Measurements from ENCODE around the gene TERT. TPM values are rescaled to one million over a fixed set of nuclear protein-coding genes. Genes with fewer than 3 reads are reported as not detected.
"Not testable (repeated sequence)": the region's sequence is repeated elsewhere in the genome, so short reads cannot be mapped to it uniquely, and the experiment has no call there.

The TERT gene
- total RNA-seq, 2 donors from 2014 or later = 0.72 to 13.7 TPM

DNA sequence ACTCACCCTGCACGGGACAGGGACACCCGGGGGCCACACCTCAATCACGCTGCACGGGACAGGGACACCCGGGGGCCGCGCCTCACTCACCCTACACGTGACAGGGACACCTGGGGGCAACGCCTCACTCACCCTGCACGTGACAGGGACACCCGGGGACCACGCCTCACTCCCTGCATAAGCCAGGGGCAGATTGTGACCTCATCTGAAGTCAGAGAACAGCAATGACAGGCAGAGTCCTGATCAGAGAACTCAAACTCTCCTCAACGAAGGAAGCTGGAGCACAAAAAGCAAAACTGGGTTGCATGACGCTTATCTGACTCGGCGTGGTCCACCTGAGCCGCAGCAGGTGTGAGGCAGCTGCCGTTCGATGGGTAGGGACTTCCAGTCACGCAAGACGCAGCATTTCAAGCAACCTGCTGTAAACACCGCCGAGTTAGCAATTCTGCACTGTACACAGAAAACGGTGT lies 3.2 kb downstream of the TERT start:
- peak; percentile 64 for DNase-seq
- peaks cover 3% of the 10 kb centered on the region for H3K4me1 ChIP-seq
- H3K9me3 ChIP-seq = no peaks in the 10 kb centered on the region
- H3K27me3 ChIP-seq = peaks cover 9% of the 10 kb centered on the region
- no peak overlapping the region for H3K27ac ChIP-seq
- H3K36me3 ChIP-seq = no peaks in the 10 kb centered on the region
- TF ChIP-seq CTCF (IDR thresholded peaks at IDR 0.05) = no peak
- H3K4me3 ChIP-seq = no peak overlapping the region
- peak overlapping the region in 1 of 2 donors; percentile 58 for H3K9ac ChIP-seq (ENCODE audit: low read depth in 2 of 2, low read length in 2 of 2)
- intact Hi-C loops (cut with DNase I) = no loop called here

DNA sequence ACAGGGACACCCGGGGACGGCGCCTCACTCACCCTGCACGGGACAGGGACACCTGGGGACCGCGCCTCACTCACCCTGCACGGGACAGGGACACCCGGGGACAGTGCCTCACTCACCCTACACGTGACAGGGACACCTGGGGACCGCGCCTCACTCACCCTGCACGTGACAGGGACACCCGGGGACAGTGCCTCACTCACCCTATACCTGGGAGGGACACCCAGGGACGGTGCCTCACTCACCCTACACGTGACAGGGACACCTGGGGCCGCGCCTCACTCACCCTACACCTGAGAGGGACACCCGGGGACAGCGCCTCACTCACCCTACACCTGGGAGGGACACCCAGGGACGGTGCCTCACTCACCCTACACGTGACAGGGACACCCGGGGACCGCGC lies 3.9 kb downstream of the TERT start:
- H3K9ac ChIP-seq (ENCODE audit: low read depth in 2 of 2, low read length in 2 of 2); H3K36me3 ChIP-seq; H3K9me3 ChIP-seq; H3K27me3 ChIP-seq; H3K4me1 ChIP-seq; intact Hi-C loops (cut with DNase I); H3K4me3 ChIP-seq; H3K27ac ChIP-seq: not testable (repeated sequence)
- DNase-seq = peak; percentile 19

DNA sequence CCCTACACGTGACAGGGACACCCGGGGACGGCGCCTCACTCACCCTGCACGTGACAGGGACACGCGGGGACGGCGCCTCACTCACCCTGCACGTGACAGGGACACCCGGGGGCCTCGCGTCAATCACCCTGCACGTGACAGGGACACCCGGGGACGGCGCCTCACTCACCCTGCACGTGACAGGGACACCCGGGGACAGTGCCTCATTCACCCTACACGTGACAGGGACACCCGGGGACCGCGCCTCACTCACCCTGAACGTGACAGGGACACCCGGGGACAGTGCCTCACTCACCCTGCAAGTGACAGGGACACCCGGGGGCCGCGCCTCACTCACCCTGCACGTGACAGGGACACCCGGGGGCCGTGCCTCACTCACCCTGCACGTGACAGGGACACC lies 5.3 kb downstream of the TERT start:
- H3K27ac ChIP-seq; H3K9ac ChIP-seq (ENCODE audit: low read depth in 2 of 2, low read length in 2 of 2); intact Hi-C loops (cut with DNase I); H3K4me3 ChIP-seq; H3K27me3 ChIP-seq; H3K36me3 ChIP-seq; DNase-seq; H3K4me1 ChIP-seq; H3K9me3 ChIP-seq: not testable (repeated sequence)

- Histone ChIP-seq H3K27me3 (no peaks in the 10 kb centered on the region), H3K4me3 (no peak overlapping the region), H3K27ac (no peak overlapping the region), H3K36me3 (no peaks in the 10 kb centered on the region), H3K9me3 (no peaks in the 10 kb centered on the region), H3K9ac (ENCODE audit: low read depth in 2 of 2, low read length in 2 of 2) (no peak overlapping the region), H3K4me1 (no peaks in the 10 kb centered on the region)
- DNase-seq = no peak
- intact Hi-C loops (cut with DNase I) = no loop called here
- no peak for TF ChIP-seq CTCF (IDR thresholded peaks at IDR 0.05)
These were observed 6.2 kb downstream of the TERT start for GRCh38 chr5:1288439-1289335.

- TF ChIP-seq CTCF (IDR thresholded peaks at IDR 0.05) = no peak
- no peak overlapping the region for H3K27ac ChIP-seq
- intact Hi-C loops (cut with DNase I) = no loop called here
- H3K4me1 ChIP-seq = no peaks in the 10 kb centered on the region
- no peaks in the 10 kb centered on the region for H3K27me3 ChIP-seq
- no peak overlapping the region for H3K4me3 ChIP-seq
- H3K9ac ChIP-seq (ENCODE audit: low read depth in 2 of 2, low read length in 2 of 2) = no peak overlapping the region
- no peaks in the 10 kb centered on the region for H3K36me3 ChIP-seq
- H3K9me3 ChIP-seq = no peaks in the 10 kb centered on the region
- DNase-seq = peak; percentile 15
These were observed 9.0 kb downstream of the TERT start for GRCh38 chr5:1285883-1286291.

GRCh38 chr5:1285141-1285540 lies 9.7 kb downstream of the TERT start:
- H3K9me3 ChIP-seq = no peaks in the 10 kb centered on the region
- no peaks in the 10 kb centered on the region for H3K36me3 ChIP-seq
- no peak overlapping the region for H3K9ac ChIP-seq (ENCODE audit: low read depth in 2 of 2, low read length in 2 of 2)
- DNase-seq = no peak
- no peak overlapping the region for H3K4me3 ChIP-seq
- TF ChIP-seq CTCF (IDR thresholded peaks at IDR 0.05) = no peak
- no peaks in the 10 kb centered on the region for H3K27me3 ChIP-seq
- no peak overlapping the region for H3K27ac ChIP-seq
- intact Hi-C loops (cut with DNase I) = no loop called here
- H3K4me1 ChIP-seq = no peaks in the 10 kb centered on the region

DNA sequence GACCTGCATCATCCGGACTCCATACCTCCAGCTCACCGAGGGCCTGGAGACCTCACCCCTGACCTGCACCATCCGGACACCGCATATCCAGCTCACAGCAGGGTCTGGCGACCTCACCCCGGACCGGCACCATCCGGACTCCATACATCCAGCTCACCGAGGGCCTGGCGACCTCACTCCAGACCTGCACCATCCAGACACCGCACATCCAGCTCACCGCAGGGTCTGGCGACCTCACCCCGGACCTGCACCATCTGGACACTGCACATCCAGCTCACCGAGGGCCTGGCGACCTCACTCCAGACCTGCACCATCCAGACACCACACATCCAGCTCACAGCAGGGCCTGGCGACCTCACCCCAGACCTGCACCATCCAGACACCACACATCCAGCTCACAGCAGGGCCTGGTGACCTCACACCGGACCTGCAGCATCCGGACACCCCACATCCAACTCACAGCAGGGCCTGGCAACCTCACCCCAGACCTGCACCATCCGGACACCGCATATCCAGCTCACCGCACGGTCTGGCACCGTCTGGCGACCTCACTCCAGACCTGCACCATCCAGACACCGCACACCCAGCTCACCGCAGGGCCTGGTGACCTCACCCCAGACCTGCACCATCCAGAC lies 10.4 kb downstream of the TERT start:
- H3K4me1 ChIP-seq; DNase-seq; H3K36me3 ChIP-seq; intact Hi-C loops (cut with DNase I); H3K9ac ChIP-seq (ENCODE audit: low read depth in 2 of 2, low read length in 2 of 2); H3K27ac ChIP-seq; H3K4me3 ChIP-seq; H3K27me3 ChIP-seq; H3K9me3 ChIP-seq: not testable (repeated sequence)

- H3K4me1 ChIP-seq; H3K27ac ChIP-seq; intact Hi-C loops (cut with DNase I); H3K9me3 ChIP-seq; DNase-seq; H3K27me3 ChIP-seq; H3K9ac ChIP-seq (ENCODE audit: low read depth in 2 of 2, low read length in 2 of 2); H3K4me3 ChIP-seq; H3K36me3 ChIP-seq: not testable (repeated sequence)
These were observed 11.2 kb downstream of the TERT start for GRCh38 chr5:1283729-1284041.

DNA sequence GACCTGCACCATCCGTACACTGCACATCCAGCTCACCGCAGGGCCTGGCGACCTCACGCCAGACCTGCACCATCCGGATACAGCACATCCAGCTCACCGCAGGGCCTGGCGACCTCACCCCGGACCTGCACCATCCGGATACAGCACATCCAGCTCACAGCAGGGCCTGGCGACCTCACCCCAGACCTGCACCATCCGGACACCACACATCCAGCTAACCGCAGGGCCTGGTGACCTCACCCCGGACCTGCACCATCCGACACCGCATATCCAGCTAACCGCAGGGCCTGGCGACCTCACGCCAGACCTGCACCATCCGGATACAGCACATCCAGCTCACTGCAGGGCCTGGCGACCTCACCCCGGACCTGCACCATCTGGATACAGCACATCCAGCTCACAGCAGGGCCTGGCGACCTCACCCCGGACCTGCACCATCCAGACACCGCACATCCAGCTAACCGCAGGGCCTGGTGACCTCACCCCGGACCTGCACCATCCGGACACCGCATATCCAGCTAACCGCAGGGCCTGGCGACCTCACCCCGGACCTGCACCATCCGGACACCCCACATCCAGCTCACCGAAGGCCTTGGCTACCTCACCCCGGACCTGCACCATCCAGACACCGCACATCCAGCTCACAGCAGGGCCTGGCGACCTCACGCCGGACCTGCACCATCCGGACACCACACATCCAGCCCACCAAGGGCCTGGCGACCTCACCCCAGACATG lies 11.7 kb downstream of the TERT start:
- H3K4me1 ChIP-seq; H3K9ac ChIP-seq (ENCODE audit: low read depth in 2 of 2, low read length in 2 of 2); H3K36me3 ChIP-seq; DNase-seq; H3K27me3 ChIP-seq; H3K4me3 ChIP-seq; H3K27ac ChIP-seq; H3K9me3 ChIP-seq; intact Hi-C loops (cut with DNase I): not testable (repeated sequence)
